Endothelial cell of umbilical vein (primary cell): ENCODE measurements around the gene MTX1.

Experiments
- EZH2 ChIP-seq: IDR thresholded peaks from 2 replicates; pipeline ENCODE4 v1.6.1; 2012; ENCODE audit warnings: borderline replicate concordance, low read depth, mild to moderate bottlenecking, moderate library complexity, low read length, inconsistent platforms; ENCODE audit not compliant: severe bottlenecking
- GATA2 ChIP-seq: IDR thresholded peaks from 2 replicates; pipeline ENCODE4 v1.7.0; 2011; ENCODE audit warnings: low read depth, mild to moderate bottlenecking, moderate library complexity, mixed read lengths, low read length; ENCODE audit not compliant: insufficient read length, insufficient read depth
- JUN ChIP-seq: IDR thresholded peaks from 2 replicates; pipeline ENCODE4 v1.6.1; 2011; ENCODE audit warnings: borderline replicate concordance, low read depth; ENCODE audit not compliant: insufficient read length, insufficient read depth
- MYC ChIP-seq: IDR thresholded peaks from one replicate; pipeline ENCODE4 v1.6.1; 2011; ENCODE audit warnings: mild to moderate bottlenecking, low read depth, low read length
- POLR2A ChIP-seq: IDR thresholded peaks from 2 replicates; pipeline ENCODE4 v1.6.1; 2012; ENCODE audit warnings: low read depth, mild to moderate bottlenecking, control low read depth, low read length
- POLR2AphosphoS5 ChIP-seq: IDR thresholded peaks from 2 replicates; pipeline ENCODE4 v1.6.1; 2012; ENCODE audit warnings: low read depth, mild to moderate bottlenecking, control low read depth, low read length, moderate library complexity; ENCODE audit not compliant: insufficient read depth
- TF ChIP-seq, protein P1 (sequence below), 2 donors: IDR thresholded peaks; 1 replicate in 1 of 2; 2 replicates in 1 of 2; pipeline ENCODE4 v1.5.1; 2011; ENCODE audit warnings: low read length in 2 of 2, mild to moderate bottlenecking in 2 of 2, moderate library complexity in 2 of 2, control low read depth in 1 of 2, inconsistent platforms in 1 of 2, low read depth in 1 of 2; ENCODE audit not compliant: insufficient read depth in 1 of 2; ENCODE audit errors: extremely low read depth in 1 of 2
- TF ChIP-seq, protein P2 (sequence below): IDR thresholded peaks from 2 replicates; pipeline ENCODE4 v1.6.1; 2011; ENCODE audit not compliant: insufficient read depth, insufficient read length

DNA sequence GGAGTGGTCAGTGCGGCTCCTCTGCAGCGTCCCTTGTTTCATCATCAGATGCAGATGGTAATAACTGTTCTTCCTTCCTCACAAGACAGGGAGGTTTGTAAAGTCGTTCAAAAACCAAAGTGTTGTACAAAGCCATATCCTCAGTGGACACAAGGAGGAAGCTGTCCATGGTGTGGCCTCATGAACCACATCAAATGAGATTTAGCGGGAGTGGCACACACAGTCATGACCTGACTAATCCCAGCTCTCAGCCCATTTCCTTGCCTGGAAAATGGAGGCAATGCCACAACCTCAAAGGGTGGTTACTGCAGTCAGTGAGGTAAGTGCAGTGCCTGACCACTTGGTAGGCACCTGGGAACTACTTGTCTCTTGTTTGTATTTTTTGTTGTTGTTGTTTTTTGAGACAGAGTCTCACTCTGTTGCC is 33.4 kb downstream of the MTX1 start:
- no peak for TF ChIP-seq EZH2
- TF ChIP-seq GATA2, result no peak
- TF ChIP-seq, protein P1, sequence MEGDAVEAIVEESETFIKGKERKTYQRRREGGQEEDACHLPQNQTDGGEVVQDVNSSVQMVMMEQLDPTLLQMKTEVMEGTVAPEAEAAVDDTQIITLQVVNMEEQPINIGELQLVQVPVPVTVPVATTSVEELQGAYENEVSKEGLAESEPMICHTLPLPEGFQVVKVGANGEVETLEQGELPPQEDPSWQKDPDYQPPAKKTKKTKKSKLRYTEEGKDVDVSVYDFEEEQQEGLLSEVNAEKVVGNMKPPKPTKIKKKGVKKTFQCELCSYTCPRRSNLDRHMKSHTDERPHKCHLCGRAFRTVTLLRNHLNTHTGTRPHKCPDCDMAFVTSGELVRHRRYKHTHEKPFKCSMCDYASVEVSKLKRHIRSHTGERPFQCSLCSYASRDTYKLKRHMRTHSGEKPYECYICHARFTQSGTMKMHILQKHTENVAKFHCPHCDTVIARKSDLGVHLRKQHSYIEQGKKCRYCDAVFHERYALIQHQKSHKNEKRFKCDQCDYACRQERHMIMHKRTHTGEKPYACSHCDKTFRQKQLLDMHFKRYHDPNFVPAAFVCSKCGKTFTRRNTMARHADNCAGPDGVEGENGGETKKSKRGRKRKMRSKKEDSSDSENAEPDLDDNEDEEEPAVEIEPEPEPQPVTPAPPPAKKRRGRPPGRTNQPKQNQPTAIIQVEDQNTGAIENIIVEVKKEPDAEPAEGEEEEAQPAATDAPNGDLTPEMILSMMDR (IDR thresholded peaks at IDR 0.05; ENCODE audit: extremely low read depth in 1 of 2, insufficient read depth in 1 of 2, low read depth in 1 of 2, low read length in 2 of 2), result no peak
- TF ChIP-seq, protein P2, sequence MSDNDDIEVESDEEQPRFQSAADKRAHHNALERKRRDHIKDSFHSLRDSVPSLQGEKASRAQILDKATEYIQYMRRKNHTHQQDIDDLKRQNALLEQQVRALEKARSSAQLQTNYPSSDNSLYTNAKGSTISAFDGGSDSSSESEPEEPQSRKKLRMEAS, result no peak
- TF ChIP-seq JUN, result no peak
- TF ChIP-seq POLR2A, result no peak
- TF ChIP-seq POLR2AphosphoS5, result no peak
- TF ChIP-seq MYC, result no peak
